ENCODE measurements around the gene DIAPH2.

DIAPH2 gene

GRCh38 chrX:96684339-96685209 lies at the start of gene DIAPH2:
TSS of gene DIAPH2 (plus strand) at chrX:96684842.
- no peaks in the 10 kb centered on the region; the same call in 1 of the 2 replicates for H3K4me1 ChIP-seq (ENCODE audit: low read length)
- no peaks in the 10 kb centered on the region for H3K9me2 ChIP-seq (replicated peaks; ENCODE audit: insufficient read depth, low read length)
- peak within 1 kb of the TSS; percentile 51; the same call in 1 of the 2 replicates for H3K27ac ChIP-seq (ENCODE audit: low read length)
- no peaks in the 10 kb centered on the region for H3K9me3 ChIP-seq (replicated peaks; ENCODE audit: insufficient read depth, low read length)
- H3K27me3 ChIP-seq (replicated peaks; ENCODE audit: insufficient read depth, low read length) = no peaks in the 10 kb centered on the region
- peak within 1 kb of the TSS; percentile 86 for H2AFZ ChIP-seq (ENCODE audit: low read length)
- TF ChIP-seq EZH2phosphoT487 (IDR thresholded peaks at IDR 0.05; ENCODE audit: low read length) (no peak), CTCF (IDR thresholded peaks at IDR 0.05; ENCODE audit: low read length) (peak; percentile 19), EZH2 (optimal IDR thresholded peaks at IDR 0.05; ENCODE audit: low read depth, low read length) (no peak)
- peak within 1 kb of the TSS; percentile 86 for H3K4me2 ChIP-seq (ENCODE audit: low read depth, low read length)
- H4K20me1 ChIP-seq (ENCODE audit: insufficient read depth, low read length) = no peaks in the 10 kb centered on the region
- H3K79me2 ChIP-seq (ENCODE audit: low read length) = peaks cover 23% of the 10 kb centered on the region
- H3F3A ChIP-seq (ENCODE audit: insufficient read depth, low read length) = peaks cover 6% of the 10 kb centered on the region
- H3K9ac ChIP-seq (ENCODE audit: low read length) = peak within 1 kb of the TSS; percentile 61
- peak; percentile 84 for DNase-seq
- H3K4me3 ChIP-seq (ENCODE audit: low read length) = peak within 1 kb of the TSS; percentile 73
- no peaks in the 10 kb centered on the region for H3K36me3 ChIP-seq (replicated peaks; ENCODE audit: insufficient read depth, low read length)

- H2AFZ ChIP-seq (ENCODE audit: low read length) = no peak overlapping the region
- no peaks in the 10 kb centered on the region for H3K4me1 ChIP-seq (ENCODE audit: low read length)
- H3F3A ChIP-seq (ENCODE audit: insufficient read depth, low read length) = no peaks in the 10 kb centered on the region
- H3K4me2 ChIP-seq (ENCODE audit: low read depth, low read length) = no peak overlapping the region
- no peak for DNase-seq
- TF ChIP-seq EZH2phosphoT487 (IDR thresholded peaks at IDR 0.05; ENCODE audit: low read length) = no peak
- no peak for TF ChIP-seq CTCF (IDR thresholded peaks at IDR 0.05; ENCODE audit: low read length)
- no peak for TF ChIP-seq EZH2 (optimal IDR thresholded peaks at IDR 0.05; ENCODE audit: low read depth, low read length)
- H4K20me1 ChIP-seq (ENCODE audit: insufficient read depth, low read length) = no peaks in the 10 kb centered on the region
- H3K27me3 ChIP-seq (replicated peaks; ENCODE audit: insufficient read depth, low read length) = no peaks in the 10 kb centered on the region
- no peak overlapping the region for H3K27ac ChIP-seq (ENCODE audit: low read length)
- no peaks in the 10 kb centered on the region for H3K9me2 ChIP-seq (replicated peaks; ENCODE audit: insufficient read depth, low read length)
- no peaks in the 10 kb centered on the region for H3K36me3 ChIP-seq (replicated peaks; ENCODE audit: insufficient read depth, low read length)
- no peaks in the 10 kb centered on the region for H3K9me3 ChIP-seq (replicated peaks; ENCODE audit: insufficient read depth, low read length)
- no peaks in the 10 kb centered on the region for H3K79me2 ChIP-seq (ENCODE audit: low read length)
- H3K9ac ChIP-seq (ENCODE audit: low read length) = no peak overlapping the region
- H3K4me3 ChIP-seq (ENCODE audit: low read length) = no peak overlapping the region
Measured at GRCh38 chrX:96650023-96650422, 34.6 kb upstream of the DIAPH2 start.

- H3K9me3 ChIP-seq (replicated peaks; ENCODE audit: insufficient read depth, low read length) = no peaks in the 10 kb centered on the region
- H3K9me2 ChIP-seq (replicated peaks; ENCODE audit: insufficient read depth, low read length) = no peaks in the 10 kb centered on the region
- no peaks in the 10 kb centered on the region for H3K27me3 ChIP-seq (replicated peaks; ENCODE audit: insufficient read depth, low read length)
- TF ChIP-seq EZH2phosphoT487 (IDR thresholded peaks at IDR 0.05; ENCODE audit: low read length) (no peak), EZH2 (optimal IDR thresholded peaks at IDR 0.05; ENCODE audit: low read depth, low read length) (no peak), CTCF (IDR thresholded peaks at IDR 0.05; ENCODE audit: low read length) (no peak)
- no peaks in the 10 kb centered on the region for H3K36me3 ChIP-seq (replicated peaks; ENCODE audit: insufficient read depth, low read length)
- DNase-seq = no peak
- H4K20me1 ChIP-seq (ENCODE audit: insufficient read depth, low read length) = no peaks in the 10 kb centered on the region
- no peak overlapping the region for H3K4me2 ChIP-seq (ENCODE audit: low read depth, low read length)
- no peaks in the 10 kb centered on the region for H3F3A ChIP-seq (ENCODE audit: insufficient read depth, low read length)
- no peak overlapping the region for H2AFZ ChIP-seq (ENCODE audit: low read length)
- no peak overlapping the region for H3K9ac ChIP-seq (ENCODE audit: low read length)
- H3K4me1 ChIP-seq (ENCODE audit: low read length) = no peaks in the 10 kb centered on the region
- H3K79me2 ChIP-seq (ENCODE audit: low read length) = no peaks in the 10 kb centered on the region
- H3K4me3 ChIP-seq (ENCODE audit: low read length) = no peak overlapping the region
- H3K27ac ChIP-seq (ENCODE audit: low read length) = no peak overlapping the region
Measured at GRCh38 chrX:96655947-96656623, 28.6 kb upstream of the DIAPH2 start.
